NT2/D1 (cell line): ENCODE measurements around the gene MED16.

Source experiments
- DNase-seq: peaks from one replicate; pipeline ENCODE4 v3.0.0-alpha.2; 2011; ENCODE audit warnings: low read depth, low spot score
- H3K27me3 ChIP-seq: 2 replicates; pipeline ENCODE4 v1.6.0; 2011; ENCODE audit warnings: mild to moderate bottlenecking; ENCODE audit not compliant: insufficient read length, insufficient read depth
- H3K36me3 ChIP-seq: 2 replicates; pipeline ENCODE4 v1.6.1; 2011; ENCODE audit warnings: mild to moderate bottlenecking, low read length, mixed read lengths; ENCODE audit not compliant: insufficient read depth, insufficient read length
- H3K4me1 ChIP-seq: 2 replicates; pipeline ENCODE4 v1.5.1; 2011; ENCODE audit not compliant: insufficient read depth, insufficient read length
- H3K4me3 ChIP-seq: 2 replicates; pipeline ENCODE4 v1.5.1; 2011; ENCODE audit warnings: low read depth; ENCODE audit not compliant: insufficient read length
- H3K9ac ChIP-seq: 2 replicates; pipeline ENCODE4 v1.6.0; 2011; ENCODE audit warnings: low read depth; ENCODE audit not compliant: insufficient read length
- H3K9me3 ChIP-seq: 2 replicates; pipeline ENCODE4 v1.5.1; 2011; ENCODE audit warnings: mild to moderate bottlenecking, low read length; ENCODE audit not compliant: insufficient read depth
- SUZ12 ChIP-seq: IDR thresholded peaks from 2 replicates; pipeline ENCODE4 v1.6.1; 2011; ENCODE audit not compliant: insufficient read length, insufficient read depth; ENCODE audit errors: extremely low read depth
- YY1 ChIP-seq: IDR thresholded peaks from 2 replicates; pipeline ENCODE4 v1.6.1; 2011; ENCODE audit not compliant: insufficient read length, insufficient read depth
- ZNF274 ChIP-seq: IDR thresholded peaks from 2 replicates; pipeline ENCODE4 v1.6.1; 2011; ENCODE audit warnings: mild to moderate bottlenecking, low read depth, low read length

MED16 gene

GRCh38 chr19:892894-893689 is at the start of gene MED16, which contains the start of gene RNU6-9:
MED16 (minus strand) TSS chr19:893187; CDS start chr19:891131, 2,056 bp downstream.
RNU6-9 (plus strand) TSS chr19:893484.
- DNase-seq = peak; percentile 91
- H3K27me3 ChIP-seq = no peaks in the 10 kb centered on the region
- H3K4me1 ChIP-seq = peaks cover 6% of the 10 kb centered on the region
- peaks cover 49% of the 10 kb centered on the region for H3K36me3 ChIP-seq
- TF ChIP-seq YY1 (peak; percentile 59), ZNF274 (no peak), SUZ12 (no peak)
- no peaks in the 10 kb centered on the region for H3K9me3 ChIP-seq
- H3K4me3 ChIP-seq = peak within 1 kb of the TSS; percentile 86
- peak within 1 kb of the TSS; percentile 95 for H3K9ac ChIP-seq

- H3K36me3 ChIP-seq = peaks cover 79% of the 10 kb centered on the region
These were observed 49.2 kb upstream of the MED16 start for GRCh38 chr19:942133-942645.

GRCh38 chr19:941292-942132 is 48.5 kb upstream of the MED16 start:
- H3K36me3 ChIP-seq = peaks cover 80% of the 10 kb centered on the region
- no peak for TF ChIP-seq SUZ12
- TF ChIP-seq ZNF274 = no peak
- TF ChIP-seq YY1 = no peak
- H3K4me3 ChIP-seq = no peak overlapping the region
- no peaks in the 10 kb centered on the region for H3K4me1 ChIP-seq
- no peaks in the 10 kb centered on the region for H3K27me3 ChIP-seq
- no peaks in the 10 kb centered on the region for H3K9me3 ChIP-seq
- no peak overlapping the region for H3K9ac ChIP-seq
- no peak for DNase-seq

More at GRCh38 chr19:942133-942645, 49.2 kb upstream of the MED16 start:
- TF ChIP-seq SUZ12 (no peak), ZNF274 (no peak), YY1 (no peak)
- Histone ChIP-seq H3K27me3 (no peaks in the 10 kb centered on the region), H3K9ac (no peak overlapping the region), H3K4me1 (no peaks in the 10 kb centered on the region), H3K9me3 (no peaks in the 10 kb centered on the region), H3K4me3 (no peak overlapping the region)
- DNase-seq = no peak

- no peak overlapping the region for H3K4me3 ChIP-seq
- no peak for DNase-seq
- no peaks in the 10 kb centered on the region for H3K27me3 ChIP-seq
- H3K9me3 ChIP-seq = no peaks in the 10 kb centered on the region
- H3K9ac ChIP-seq = no peak overlapping the region
- no peaks in the 10 kb centered on the region for H3K4me1 ChIP-seq
- TF ChIP-seq SUZ12 = no peak
- TF ChIP-seq ZNF274 = no peak
- TF ChIP-seq YY1 = no peak
- peaks cover 84% of the 10 kb centered on the region for H3K36me3 ChIP-seq
These were observed 47.8 kb upstream of the MED16 start for GRCh38 chr19:940591-941291.

- peaks cover 1% of the 10 kb centered on the region for H3K4me1 ChIP-seq
- H3K36me3 ChIP-seq = peaks cover 83% of the 10 kb centered on the region
These were observed 46.9 kb upstream of the MED16 start for GRCh38 chr19:939922-940321.

GRCh38 chr19:939439-939838 is 46.5 kb upstream of the MED16 start:
- TF ChIP-seq ZNF274 (no peak), YY1 (no peak), SUZ12 (no peak)
- no peak for DNase-seq
- Histone ChIP-seq H3K9ac (no peak overlapping the region), H3K27me3 (no peaks in the 10 kb centered on the region), H3K9me3 (no peaks in the 10 kb centered on the region), H3K36me3 (peaks cover 85% of the 10 kb centered on the region), H3K4me3 (no peak overlapping the region), H3K4me1 (peaks cover 3% of the 10 kb centered on the region)

More at GRCh38 chr19:939922-940321, 46.9 kb upstream of the MED16 start:
- Histone ChIP-seq H3K4me3 (no peak overlapping the region), H3K9ac (no peak overlapping the region), H3K9me3 (no peaks in the 10 kb centered on the region), H3K27me3 (no peaks in the 10 kb centered on the region)
- TF ChIP-seq SUZ12 (no peak), ZNF274 (no peak), YY1 (no peak)
- DNase-seq = no peak
